Regular cardiac myocyte (primary cell): ENCODE data around the gene DTX3. TPM values are rescaled to one million over a fixed set of nuclear protein-coding genes. Genes with fewer than 3 reads are reported as not detected.

Source experiments
- total RNA-seq: library from RNA; depleted of rRNA; stranded (reverse); fragments of >200 nt; gene quantifications from 2 replicates; pipeline ENCODE4 v1.2.3, GENCODE V29; 2014

Gene DTX3
- total RNA-seq: 5.4 and 14.7 TPM in 2 replicates

GRCh38 chr12:57604454-57604991 is at the start of gene DTX3:
TSS of gene DTX3 (plus strand) at chr12:57604824. CDS start at chr12:57606518, 1,694 bp downstream.

DNA sequence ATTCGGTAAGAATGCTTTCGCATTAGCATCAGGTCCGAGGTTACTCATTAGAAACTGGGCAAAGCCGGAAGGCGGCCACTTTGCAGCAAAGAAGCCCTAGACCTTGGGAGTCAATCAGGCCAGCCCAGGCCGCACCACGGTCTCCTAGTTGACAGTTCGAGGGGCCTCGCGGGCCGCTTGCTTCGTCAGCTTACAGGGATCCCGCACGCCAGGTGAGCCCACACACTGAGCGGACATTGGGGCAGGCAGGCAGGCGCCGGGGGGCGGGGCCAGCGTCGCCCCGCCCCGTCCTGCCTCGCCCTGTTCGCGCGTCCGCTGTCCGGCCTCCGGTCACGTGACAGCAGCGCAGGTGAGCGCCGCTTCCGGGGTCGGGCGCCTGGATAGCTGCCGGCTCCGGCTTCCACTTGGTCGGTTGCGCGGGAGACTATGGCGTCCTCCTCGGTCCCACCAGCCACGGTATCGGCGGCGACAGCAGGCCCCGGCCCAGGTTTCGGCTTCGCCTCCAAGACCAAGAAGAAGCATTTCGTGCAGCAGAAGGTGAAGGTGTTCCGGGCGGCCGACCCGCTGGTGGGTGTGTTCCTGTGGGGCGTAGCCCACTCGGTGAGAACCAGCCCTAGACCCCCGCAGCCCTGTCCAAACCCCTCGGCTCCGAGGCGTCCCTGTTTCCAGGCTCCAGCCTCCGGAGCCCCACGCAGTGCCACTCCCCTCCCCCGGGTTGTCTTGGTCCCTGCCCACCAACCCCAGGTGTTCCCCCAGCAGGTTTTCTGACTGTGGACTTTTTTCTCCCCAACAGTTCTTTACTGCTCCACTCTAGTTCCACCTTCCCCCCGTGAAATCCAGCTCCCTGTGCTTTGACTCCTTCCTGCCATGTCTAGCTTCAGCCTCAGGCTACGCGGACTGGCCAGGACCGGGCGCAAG is 13.5 kb upstream of the DTX3 start, which contains the start of gene PIP4K2C:
PIP4K2C (plus strand) TSS at position 329 of the 918 bp plus-strand sequence; CDS start at position 427, 98 bp downstream.

GRCh38 chr12:57611108-57611826 is 6.6 kb downstream of the DTX3 start, which contains the start of gene ARHGEF25:
TSS of gene ARHGEF25 (plus strand) at chr12:57611435. CDS start at chr12:57611895, 460 bp downstream.

DNA sequence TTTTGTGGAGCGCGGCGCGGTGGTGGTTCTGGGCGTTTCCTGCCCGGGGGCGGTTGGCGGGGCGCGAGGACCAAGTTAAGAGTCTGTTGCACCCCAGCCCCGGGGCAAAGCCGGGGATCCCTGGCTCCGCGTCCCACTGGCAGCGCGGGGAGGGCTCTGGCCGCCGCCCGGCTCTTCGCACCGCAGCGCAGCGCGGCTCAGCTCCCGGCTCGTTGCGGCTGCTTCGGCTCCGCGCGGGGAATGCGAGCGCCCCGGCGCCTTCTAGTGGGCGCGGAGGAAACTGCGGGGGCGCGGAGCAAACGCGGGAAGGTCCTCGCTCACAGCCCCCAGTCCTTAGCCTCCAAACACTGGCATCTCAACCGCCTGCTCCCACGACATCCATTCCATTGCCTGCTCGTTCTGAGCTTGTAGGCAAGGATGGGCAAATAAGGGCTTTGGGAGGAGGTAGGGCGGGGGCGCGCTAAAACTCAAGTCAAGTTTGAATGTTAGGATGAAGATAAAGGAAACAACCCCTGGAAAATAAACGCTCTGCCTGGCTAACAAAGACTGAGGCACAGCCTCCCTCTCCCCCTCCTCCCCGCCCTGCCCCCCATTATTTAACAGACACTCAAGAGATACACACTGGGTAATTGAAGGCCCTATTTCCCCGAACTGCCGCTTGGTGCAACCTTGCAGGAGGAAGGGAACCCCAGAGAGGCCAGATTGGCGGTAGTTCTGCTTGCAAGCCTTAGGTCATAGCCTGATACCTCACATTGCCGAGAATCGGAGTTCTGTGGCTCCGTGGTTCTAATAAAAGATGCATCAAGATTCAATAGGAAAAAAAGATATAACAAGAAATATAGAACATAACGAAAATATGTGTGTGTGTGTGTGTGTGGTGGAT is 28.6 kb downstream of the DTX3 start, which contains the start of gene B4GALNT1:
B4GALNT1 (minus strand) TSS at position 244 of the 883 bp plus-strand sequence. CDS start 1,069 bp downstream, outside the sequence.

Other genes starting within 250 kb of the DTX3 start
- 6.9 and 8.7 TPM in 2 replicates for gene R3HDM2, start 173.8 kb upstream of the DTX3 start, total RNA-seq
- gene INHBC, start 170.0 kb upstream of the DTX3 start, total RNA-seq: not detected in 2 replicates
- gene INHBE, start 149.5 kb upstream of the DTX3 start, total RNA-seq: 0.38 and 0.85 TPM in 2 replicates
- gene GLI1, start 145.0 kb upstream of the DTX3 start, total RNA-seq: under 0.01 and 0.38 TPM in 2 replicates
- 0.38 TPM in 1 of 2 replicates, not detected in the other for gene ARHGAP9, start 125.0 kb upstream of the DTX3 start, total RNA-seq
- gene MARS1, start 116.8 kb upstream of the DTX3 start, total RNA-seq: 81.5 and 172 TPM in 2 replicates
- gene DDIT3, start 84.3 kb upstream of the DTX3 start, total RNA-seq: 17.6 and 85.4 TPM in 2 replicates
- gene MBD6, start 82.0 kb upstream of the DTX3 start, total RNA-seq: 2.9 and 3.9 TPM in 2 replicates
- gene DCTN2, start 57.6 kb upstream of the DTX3 start, total RNA-seq: 79.5 and 89.1 TPM in 2 replicates
- 0.19 and 0.28 TPM in 2 replicates for gene KIF5A, start 54.8 kb upstream of the DTX3 start, total RNA-seq
- 18.2 and 19.2 TPM in 2 replicates for gene PIP4K2C, start 13.6 kb upstream of the DTX3 start, total RNA-seq
- 12.5 and 27.1 TPM in 2 replicates for gene ARHGEF25, start 6.6 kb downstream of the DTX3 start, total RNA-seq
- 1.9 and 2.8 TPM in 2 replicates for gene B4GALNT1, start 28.4 kb downstream of the DTX3 start, total RNA-seq
- 133 and 376 TPM in 2 replicates for gene OS9, start 89.3 kb downstream of the DTX3 start, total RNA-seq
- gene AGAP2, start 133.9 kb downstream of the DTX3 start, total RNA-seq: 0.19 and 0.28 TPM in 2 replicates
- 86.3 and 103 TPM in 2 replicates for gene TSPAN31, start 140.2 kb downstream of the DTX3 start, total RNA-seq
- gene CDK4, start 147.5 kb downstream of the DTX3 start, total RNA-seq: 146 and 166 TPM in 2 replicates
- gene MARCHF9, start 150.3 kb downstream of the DTX3 start, total RNA-seq: 0.77 and 3.1 TPM in 2 replicates
- gene CYP27B1, start 162.3 kb downstream of the DTX3 start, total RNA-seq: 0.19 and 1.1 TPM in 2 replicates
- 5.9 and 15.7 TPM in 2 replicates for gene METTL1, start 167.3 kb downstream of the DTX3 start, total RNA-seq
- 3.8 and 12.1 TPM in 2 replicates for gene EEF1AKMT3, start 167.8 kb downstream of the DTX3 start, total RNA-seq
- 16.1 and 22.6 TPM in 2 replicates for gene TSFM, start 178.0 kb downstream of the DTX3 start, total RNA-seq
- 1.7 and 3.1 TPM in 2 replicates for gene AVIL, start 213.9 kb downstream of the DTX3 start, total RNA-seq
- gene CTDSP2, start 241.9 kb downstream of the DTX3 start, total RNA-seq: 38.9 and 51.4 TPM in 2 replicates